SW 1271 (cell line): ENCODE data around the gene CASKIN1.

ENCODE experiments used
- DNase-seq, 2 experiments: peaks; one replicate each; lab custom pipeline; 2025; lab: John Stamatoyannopoulos, UW

CASKIN1 gene

GRCh38 chr16:2190659-2191445 is 5.6 kb downstream of the CASKIN1 start:
- no peak for DNase-seq

GRCh38 chr16:2190002-2190658 is 6.3 kb downstream of the CASKIN1 start:
- no peak for DNase-seq

GRCh38 chr16:2189252-2189893 is 7.0 kb downstream of the CASKIN1 start:
- no peak for DNase-seq

GRCh38 chr16:2188395-2188794 is 8.0 kb downstream of the CASKIN1 start:
- DNase-seq = no peak

GRCh38 chr16:2187212-2187611 is 9.2 kb downstream of the CASKIN1 start:
- no peak for DNase-seq

- DNase-seq = no peak
These were observed 9.9 kb downstream of the CASKIN1 start for GRCh38 chr16:2186505-2186904.

- DNase-seq = no peak
These were observed 10.3 kb downstream of the CASKIN1 start for GRCh38 chr16:2186064-2186463.

GRCh38 chr16:2184962-2185361 is 11.4 kb downstream of the CASKIN1 start:
- no peak for DNase-seq

GRCh38 chr16:2184346-2184745 is 12.1 kb downstream of the CASKIN1 start:
- DNase-seq = no peak

GRCh38 chr16:2183671-2184070 is 12.7 kb downstream of the CASKIN1 start:
- no peak for DNase-seq

- no peak for DNase-seq
These were observed 14.5 kb downstream of the CASKIN1 start for GRCh38 chr16:2181952-2182351.

- no peak for DNase-seq
These were observed 15.2 kb downstream of the CASKIN1 start for GRCh38 chr16:2180962-2181923.

GRCh38 chr16:2180461-2180860 is 15.9 kb downstream of the CASKIN1 start:
- DNase-seq = no peak

- no peak for DNase-seq
These were observed 16.8 kb downstream of the CASKIN1 start for GRCh38 chr16:2179576-2179975.

GRCh38 chr16:2179107-2179501 is 17.3 kb downstream of the CASKIN1 start:
- no peak for DNase-seq

GRCh38 chr16:2178321-2179106 is 17.9 kb downstream of the CASKIN1 start:
- DNase-seq = no peak

- no peak for DNase-seq
These were observed 18.8 kb downstream of the CASKIN1 start for GRCh38 chr16:2177561-2177960.

GRCh38 chr16:2177101-2177500 is 19.3 kb downstream of the CASKIN1 start:
- no peak for DNase-seq

- no peak for DNase-seq
These were observed 20.4 kb downstream of the CASKIN1 start for GRCh38 chr16:2176047-2176446.

GRCh38 chr16:2175454-2175853 is 21.0 kb downstream of the CASKIN1 start:
- no peak for DNase-seq
